Measurements from ENCODE around the gene RGS3. TPM values are rescaled to one million over a fixed set of nuclear protein-coding genes. Genes with fewer than 3 reads are reported as not detected.

The RGS3 gene
- total and polyA plus RNA-seq, 2 of the 13 experiments (the other 11 are each of a cell fraction or from before 2014, with no cell fraction given): 17.1 to 28.8 TPM

- TF ChIP-seq ZNF782 (CRISPR knock-in tag; IDR thresholded peaks at IDR 0.05; ENCODE audit: borderline replicate concordance): no peak
- TF ChIP-seq ZNF883 (CRISPR knock-in tag; IDR thresholded peaks at IDR 0.05; ENCODE audit: not compliant biosample characterization): no peak
- TF ChIP-seq REPIN1 (CRISPR knock-in tag; IDR thresholded peaks at IDR 0.05; ENCODE audit: borderline replicate concordance, low read depth): 0 out of 2 replicates have a peak, but pooled peaks have one; percentile 15
- no peak for TF ChIP-seq PCBP1 (IDR thresholded peaks at IDR 0.05; ENCODE audit: borderline replicate concordance, low read depth, low read length)
- no peak for TF ChIP-seq TCF7 (IDR thresholded peaks at IDR 0.05; ENCODE audit: low read depth)
- no peak; the same call in 1 of the 2 replicates for TF ChIP-seq ZSCAN21 (CRISPR knock-in tag; IDR thresholded peaks at IDR 0.05; ENCODE audit: borderline replicate concordance)
- TF ChIP-seq ONECUT2 (CRISPR knock-in tag; IDR thresholded peaks at IDR 0.05): no peak
- TF ChIP-seq RXRB (CRISPR knock-in tag; IDR thresholded peaks at IDR 0.05; ENCODE audit: borderline replicate concordance): peak; percentile 53; the same call in 1 of the 2 replicates
- TF ChIP-seq ZNF20 (CRISPR knock-in tag; IDR thresholded peaks at IDR 0.05): no peak
- TF ChIP-seq ARNT (IDR thresholded peaks at IDR 0.05): no peak
- TF ChIP-seq PAX8 (CRISPR knock-in tag; IDR thresholded peaks at IDR 0.05; ENCODE audit: borderline replicate concordance): no peak
- TF ChIP-seq FOXP1 (IDR thresholded peaks at IDR 0.05): no peak
- no peak for TF ChIP-seq FOXP1 (CRISPR knock-in tag; IDR thresholded peaks at IDR 0.05)
- TF ChIP-seq GTF2F1 (IDR thresholded peaks at IDR 0.05; ENCODE audit: low read length): no peak
- no peak for TF ChIP-seq MATR3 (CRISPR knock-in tag; IDR thresholded peaks at IDR 0.05)
- no peak for TF ChIP-seq NFYB (CRISPR knock-in tag; IDR thresholded peaks at IDR 0.05)
- no peak for TF ChIP-seq STAT6 (CRISPR knock-in tag; IDR thresholded peaks at IDR 0.05; ENCODE audit: borderline replicate concordance)
- TF ChIP-seq ZNF720 (CRISPR knock-in tag; IDR thresholded peaks at IDR 0.05): no peak
- 0 out of 2 replicates have a peak, but pooled peaks have one; percentile 33 for TF ChIP-seq GATAD1 (CRISPR knock-in tag; IDR thresholded peaks at IDR 0.05)
- TF ChIP-seq TARDBP (CRISPR knock-in tag; IDR thresholded peaks at IDR 0.05): no peak
- peak; percentile 35; the same call in 1 of the 2 replicates for TF ChIP-seq THAP11 (CRISPR knock-in tag; IDR thresholded peaks at IDR 0.05)
- no peak for TF ChIP-seq ZNF143 (CRISPR knock-in tag; IDR thresholded peaks at IDR 0.05)
- no peak for TF ChIP-seq ZSCAN31 (CRISPR knock-in tag; IDR thresholded peaks at IDR 0.05; ENCODE audit: low read depth)
- TF ChIP-seq ZZZ3 (CRISPR knock-in tag; IDR thresholded peaks at IDR 0.05; ENCODE audit: borderline replicate concordance): no peak
- no peak for TF ChIP-seq BRF2 (CRISPR knock-in tag; IDR thresholded peaks at IDR 0.05)
- peak; percentile 33; the same call in 1 of the 2 replicates for TF ChIP-seq KAT8 (CRISPR knock-in tag; IDR thresholded peaks at IDR 0.05)
- TF ChIP-seq TCF12 (IDR thresholded peaks at IDR 0.05): no peak
- no peak for TF ChIP-seq TCF12 (CRISPR knock-in tag; IDR thresholded peaks at IDR 0.05)
These were observed 127.7 kb downstream of the RGS3 start (continued) for GRCh38 chr9:113590991-113591898.
